NCI-H128 (cell line): ENCODE data around the gene CFAP410.
"Not testable (repeated sequence)": the region's sequence is repeated elsewhere in the genome, so short reads cannot be mapped to it uniquely, and the experiment has no call there.

ENCODE experiments used
- DNase-seq: peaks from one replicate; lab custom pipeline; 2025; ENCODE audit not compliant: unreplicated experiment; lab: John Stamatoyannopoulos, UW

CFAP410 gene

DNA sequence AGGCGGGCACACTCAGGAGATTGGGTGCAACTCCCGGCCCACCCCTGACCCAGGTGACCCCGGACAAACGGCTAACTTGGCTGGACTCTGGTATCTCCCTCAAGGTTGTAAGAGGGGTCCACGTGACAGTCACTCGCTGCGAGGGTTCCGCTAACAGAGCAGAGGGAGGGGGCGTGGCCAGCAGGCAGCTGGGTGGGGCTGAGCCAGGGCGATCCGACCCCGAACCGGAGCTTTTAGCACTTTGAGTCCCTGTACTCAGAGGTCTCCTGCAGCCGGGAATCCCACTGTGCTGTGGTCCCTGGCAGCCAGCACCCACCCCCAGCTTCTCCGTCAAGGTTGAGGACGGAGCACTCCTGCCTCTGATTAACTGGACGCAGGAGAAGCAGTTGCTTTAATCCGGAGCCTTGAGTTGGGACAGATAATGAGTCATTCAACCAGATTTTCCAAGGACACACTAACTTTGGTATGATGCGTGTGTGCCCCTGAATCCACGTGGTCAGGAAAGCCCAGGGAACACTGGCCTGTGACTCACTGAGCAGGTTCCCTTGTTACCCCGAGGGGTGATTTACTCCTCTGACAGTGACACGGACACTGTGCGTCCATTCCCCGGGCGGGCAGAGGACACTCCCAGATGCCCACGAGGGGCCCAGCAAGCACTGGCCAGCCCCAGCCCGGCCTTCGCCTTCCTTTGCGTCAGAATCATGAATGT lies 31.0 kb upstream of the CFAP410 start:
- DNase-seq, result no peak

DNA sequence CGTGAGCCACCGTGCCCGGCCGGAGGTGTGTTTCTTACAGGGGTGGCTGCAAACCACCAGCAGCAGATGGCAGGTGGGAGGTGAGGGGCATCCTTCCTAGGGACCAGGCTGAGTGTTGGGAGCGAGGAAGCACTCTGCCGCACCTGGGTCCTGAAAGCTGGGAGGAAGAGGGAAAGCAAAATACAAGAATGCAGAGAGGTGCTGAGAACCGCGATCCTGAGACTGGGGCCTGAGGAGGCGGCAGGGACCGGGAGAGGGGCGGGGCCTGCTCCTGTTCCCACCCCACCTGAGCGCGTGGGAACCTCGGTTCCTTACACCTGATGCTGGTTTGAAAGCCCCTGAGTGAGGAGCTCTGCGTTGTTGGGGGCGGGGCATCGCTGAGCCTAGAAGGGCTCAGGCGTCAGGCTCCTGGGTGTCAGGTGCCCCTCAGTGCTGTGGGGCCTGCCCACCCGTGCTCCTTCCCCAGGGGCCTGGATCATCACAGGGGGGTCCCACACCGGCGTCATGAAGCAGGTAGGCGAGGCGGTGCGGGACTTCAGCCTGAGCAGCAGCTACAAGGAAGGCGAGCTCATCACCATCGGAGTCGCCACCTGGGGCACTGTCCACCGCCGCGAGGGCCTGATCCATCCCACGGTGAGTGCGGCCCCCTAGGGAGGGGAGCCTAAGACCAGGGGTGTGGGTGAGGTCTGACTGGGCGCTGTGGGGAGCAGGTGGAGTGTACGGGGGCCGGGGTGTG lies 29.7 kb upstream of the CFAP410 start:
- no peak for DNase-seq

DNA sequence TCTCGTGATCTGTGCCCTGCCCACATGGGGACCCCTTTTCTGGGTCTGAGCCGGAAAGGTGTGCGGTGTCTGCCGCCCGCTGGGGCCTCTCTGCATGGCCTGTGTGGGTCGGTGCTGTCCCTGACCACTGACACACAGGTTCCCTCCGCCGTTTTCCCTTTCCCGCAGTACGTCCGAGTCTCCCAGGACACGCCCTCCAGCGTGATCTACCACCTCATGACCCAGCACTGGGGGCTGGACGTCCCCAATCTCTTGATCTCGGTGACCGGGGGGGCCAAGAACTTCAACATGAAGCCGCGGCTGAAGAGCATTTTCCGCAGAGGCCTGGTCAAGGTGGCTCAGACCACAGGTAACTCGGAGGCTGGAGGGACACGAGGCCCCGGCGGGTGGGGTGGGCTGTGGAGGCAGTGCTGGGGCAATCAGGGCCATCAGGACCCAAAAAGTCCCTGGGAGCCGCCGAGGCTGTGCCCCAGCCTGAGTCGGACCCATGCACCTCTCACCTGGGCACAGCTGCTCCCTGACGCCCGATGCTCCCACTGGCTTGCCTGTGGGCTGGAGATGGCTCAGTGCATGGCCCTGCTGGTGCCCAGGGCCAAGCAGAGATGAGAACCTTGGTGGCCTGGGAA lies 27.5 kb upstream of the CFAP410 start:
- DNase-seq, result no peak

DNA sequence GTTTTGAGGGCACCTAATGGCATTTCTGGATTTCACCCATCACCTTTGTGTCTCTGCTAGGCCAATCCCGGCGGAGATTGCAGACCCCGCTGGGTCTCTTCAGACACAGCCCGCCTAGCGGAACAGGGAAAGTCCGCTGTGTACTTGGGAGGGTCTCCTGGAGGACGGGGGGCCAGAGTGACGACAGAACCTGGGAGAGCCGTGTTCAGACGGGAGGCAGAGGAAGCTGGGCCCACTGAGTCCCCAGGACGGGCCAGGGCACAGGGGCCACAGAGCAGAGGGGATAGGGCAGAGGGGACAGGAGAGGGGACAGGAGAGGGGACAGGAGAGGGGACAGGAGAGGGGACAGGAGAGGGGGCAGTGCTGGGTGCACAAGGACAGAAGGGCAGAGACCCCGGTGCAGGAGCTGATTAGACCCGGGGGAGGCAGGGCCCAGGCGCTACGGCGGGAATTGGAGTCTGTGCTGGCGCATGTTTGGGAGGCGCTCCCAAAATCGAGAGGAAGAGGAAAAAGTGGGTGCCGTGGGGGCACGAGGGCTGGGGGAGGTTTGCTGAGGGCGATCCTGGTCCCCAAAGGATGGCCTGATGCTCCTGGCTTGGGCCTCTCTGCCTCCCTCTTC lies 26.9 kb upstream of the CFAP410 start:
- DNase-seq, result no peak

DNA sequence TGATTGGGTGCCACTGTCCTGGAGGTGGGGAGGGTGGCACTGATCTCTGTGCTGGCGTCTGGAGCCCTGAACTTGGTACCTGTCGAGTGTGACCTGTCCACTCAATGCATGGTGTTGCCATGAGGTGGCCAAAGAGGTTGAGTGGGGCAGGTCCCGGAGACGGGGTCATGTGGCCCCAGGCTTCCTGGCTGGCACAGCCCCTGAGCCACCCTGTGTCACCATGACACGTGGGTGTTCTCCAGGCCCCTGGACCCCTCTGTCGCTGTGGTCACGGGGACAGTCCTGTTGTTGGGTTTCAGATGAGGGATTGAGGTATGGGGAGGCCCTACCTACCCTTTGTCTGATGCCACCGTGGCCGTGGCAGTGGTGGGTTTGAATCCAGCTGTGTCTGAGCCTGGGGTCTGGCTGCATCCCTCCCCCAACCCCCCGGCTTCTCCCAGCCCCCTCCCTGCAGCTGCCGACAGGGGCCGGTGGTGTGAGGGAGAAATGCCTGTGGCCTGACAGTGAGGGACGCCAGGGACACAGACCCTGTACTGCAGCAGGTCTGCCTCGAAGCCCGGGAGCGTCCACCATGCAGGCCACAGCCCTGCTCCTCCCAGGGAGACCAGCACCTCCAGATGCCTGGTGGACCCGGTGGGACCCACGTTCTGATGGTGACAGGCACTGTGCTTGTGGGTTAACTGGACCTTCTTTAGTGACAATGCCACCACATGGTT lies 26.2 kb upstream of the CFAP410 start:
- no peak for DNase-seq

DNA sequence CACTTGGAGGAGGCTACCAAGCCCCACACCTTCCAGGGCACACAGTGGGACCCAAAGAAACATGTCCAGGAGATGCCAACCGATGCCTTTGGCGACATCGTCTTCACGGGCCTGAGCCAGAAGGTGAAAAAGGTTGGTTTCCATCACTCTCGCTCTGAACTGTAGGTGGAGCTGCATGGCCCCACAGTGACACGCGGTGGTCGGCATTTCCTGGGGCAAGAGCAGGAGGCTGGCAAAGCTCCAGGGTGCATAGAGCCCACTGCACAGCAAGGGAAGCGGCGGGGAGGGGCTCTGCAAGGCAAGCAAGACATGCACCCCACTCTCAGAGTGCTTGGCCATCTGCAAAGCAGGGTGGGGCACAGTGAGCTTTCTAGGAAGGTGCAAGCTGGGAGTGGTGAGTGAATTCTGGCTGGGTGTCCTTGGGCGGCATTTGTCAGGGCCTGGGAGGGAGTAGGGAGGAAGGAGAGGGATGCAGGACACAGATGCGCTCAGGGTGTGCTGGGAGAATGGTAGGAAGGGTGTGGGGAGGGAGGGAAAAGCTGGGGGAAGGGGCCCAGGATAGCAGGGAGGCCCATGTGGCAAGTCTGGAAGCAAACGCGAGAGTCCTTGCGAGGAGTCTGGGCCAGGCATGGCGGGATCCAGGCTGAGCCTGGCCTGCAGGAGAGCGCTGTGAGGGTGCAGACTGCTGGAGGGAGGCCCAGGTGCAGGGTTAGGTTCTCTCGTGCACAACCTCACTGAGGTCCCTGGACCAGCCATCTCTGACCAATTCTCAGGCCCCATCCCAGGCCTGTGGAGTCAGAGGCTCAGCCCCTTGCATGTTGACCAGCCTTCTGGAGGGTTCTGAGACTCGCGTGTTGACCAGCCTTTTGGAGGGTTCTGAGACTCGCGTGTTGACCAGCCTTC lies 25.2 kb upstream of the CFAP410 start:
- DNase-seq, result no peak

DNA sequence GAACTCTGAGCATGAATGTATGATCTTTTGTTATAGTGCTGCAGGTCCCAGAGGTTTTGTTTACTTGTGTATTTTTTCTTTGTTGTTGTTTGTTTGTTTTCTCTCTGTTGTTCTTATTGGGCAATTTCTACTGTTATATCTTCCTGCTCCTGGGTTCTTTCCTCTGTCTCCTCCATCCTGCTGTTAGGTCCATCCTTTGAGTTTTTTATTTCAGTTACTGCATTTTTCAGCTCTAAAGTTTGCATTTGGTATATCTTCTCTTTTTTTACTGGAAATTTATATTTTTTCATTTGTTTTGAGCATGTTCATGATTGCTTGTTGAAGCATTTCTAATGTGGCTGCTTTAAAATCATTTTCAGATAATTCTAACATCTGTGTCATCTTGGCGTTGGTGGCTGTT lies 24.1 kb upstream of the CFAP410 start:
- DNase-seq, result no peak

DNA sequence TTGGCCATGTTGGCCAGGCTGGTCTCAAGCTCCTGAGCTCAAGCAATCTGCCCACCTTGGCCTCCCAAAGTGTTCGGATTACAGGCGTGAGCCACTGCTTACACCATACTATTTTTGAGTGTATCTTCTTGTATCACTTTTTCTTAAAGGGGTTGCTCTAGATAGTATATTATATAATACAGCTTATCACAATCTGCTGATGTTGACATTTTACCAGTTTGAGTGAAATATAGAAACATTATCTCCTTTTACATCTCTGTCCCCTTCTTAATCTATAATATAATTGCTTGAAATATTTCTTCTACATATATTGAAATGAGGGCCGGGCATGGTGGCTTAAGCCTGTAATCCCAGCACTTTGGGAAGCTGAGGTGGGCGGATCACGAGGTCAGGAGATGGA lies 22.7 kb upstream of the CFAP410 start:
- not testable (repeated sequence) for DNase-seq

DNA sequence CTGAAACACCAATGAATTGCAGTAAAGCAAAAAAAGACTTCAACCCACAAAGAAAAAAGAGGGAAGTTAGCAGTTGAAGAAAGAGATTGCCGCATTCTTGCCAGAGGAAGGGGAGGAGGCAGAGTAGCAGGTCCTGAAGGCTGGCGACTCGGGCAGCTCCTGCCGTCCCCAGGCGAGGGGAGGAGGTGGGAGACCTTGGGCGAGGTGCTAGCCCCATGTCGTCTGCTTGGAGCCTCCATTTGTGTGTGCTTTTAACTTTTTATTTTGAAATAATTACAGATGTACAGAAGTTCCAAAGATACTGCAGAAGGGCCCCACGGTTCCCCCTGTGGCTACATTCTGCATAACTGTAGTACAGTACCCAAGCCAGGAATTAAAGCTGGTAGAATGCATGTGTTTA lies 21.0 kb upstream of the CFAP410 start:
- no peak for DNase-seq

DNA sequence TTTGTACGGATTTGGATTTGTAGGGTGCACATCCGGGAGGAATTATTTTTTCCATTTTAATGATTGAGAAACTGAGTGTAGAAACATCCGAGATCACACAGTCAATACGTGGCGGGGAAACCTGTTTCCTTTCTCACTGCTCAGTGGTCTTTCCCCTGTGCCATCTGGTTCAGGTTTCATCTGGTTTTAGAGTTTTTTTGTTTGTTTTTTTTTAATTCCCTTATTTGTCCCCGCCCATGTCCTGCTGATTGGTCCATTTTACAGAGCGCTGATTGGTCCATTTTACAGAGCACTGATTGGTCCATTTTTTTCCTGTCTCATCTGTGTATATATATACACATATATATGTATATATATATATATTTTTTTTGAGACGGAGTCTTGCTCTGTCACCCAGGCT lies 20.2 kb upstream of the CFAP410 start:
- DNase-seq, result no peak

DNA sequence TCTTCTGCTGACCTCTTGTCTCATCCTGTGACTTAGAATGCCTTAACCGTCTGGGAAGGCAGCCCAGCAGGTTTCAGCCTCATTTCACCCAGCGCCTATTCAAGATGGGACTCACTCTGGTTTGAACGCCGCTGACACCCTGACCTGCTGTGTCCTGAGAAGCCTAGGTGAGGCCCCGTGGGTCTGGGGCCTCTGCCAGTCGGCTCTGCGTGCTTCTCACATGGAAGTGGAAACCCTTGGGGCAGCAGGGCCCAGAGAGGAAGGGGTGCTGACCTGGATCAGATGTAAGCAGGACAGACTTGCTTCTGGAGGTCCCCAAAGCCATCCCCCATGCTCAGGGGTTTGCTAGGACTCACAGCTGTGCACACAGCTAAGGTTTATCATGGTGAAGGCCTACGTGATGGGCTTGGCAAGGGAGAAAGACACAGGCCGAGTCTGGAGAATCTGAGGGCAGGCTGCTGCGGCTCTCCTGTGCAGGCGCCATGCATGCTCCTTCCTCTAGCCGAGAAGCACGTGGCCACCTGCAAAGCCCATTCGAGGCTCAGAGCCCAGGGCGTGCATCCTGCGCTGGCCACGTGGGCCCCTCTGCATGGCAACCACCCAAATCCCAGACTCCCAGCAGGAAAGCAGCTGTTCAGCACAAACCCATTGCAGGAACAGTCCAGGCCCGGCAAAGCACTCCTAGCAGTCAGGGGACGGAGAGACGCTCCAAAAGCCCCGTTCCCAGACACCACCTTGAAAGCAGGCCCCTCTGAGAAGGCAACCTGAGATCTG lies 18.1 kb upstream of the CFAP410 start:
- DNase-seq, result no peak

DNA sequence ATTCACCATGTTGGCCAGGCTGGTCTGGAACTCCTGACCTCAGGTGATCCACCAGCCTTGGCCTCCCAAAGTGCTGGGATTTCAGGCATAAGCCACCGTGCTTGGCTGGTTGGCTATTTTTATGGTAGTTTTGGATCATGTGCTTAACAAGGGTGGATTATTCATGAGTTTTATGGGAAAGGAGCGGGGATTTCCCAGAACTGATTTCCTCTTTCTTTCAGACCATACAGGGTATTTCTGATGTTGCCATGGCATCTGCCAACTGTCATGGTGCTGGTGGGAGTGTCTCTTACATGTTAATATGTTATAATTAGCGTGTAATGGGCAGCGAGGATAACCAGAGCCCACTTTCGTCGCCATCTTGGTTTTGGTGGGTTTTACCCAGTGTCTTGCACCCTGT lies 17.4 kb upstream of the CFAP410 start:
- DNase-seq, result no peak

DNA sequence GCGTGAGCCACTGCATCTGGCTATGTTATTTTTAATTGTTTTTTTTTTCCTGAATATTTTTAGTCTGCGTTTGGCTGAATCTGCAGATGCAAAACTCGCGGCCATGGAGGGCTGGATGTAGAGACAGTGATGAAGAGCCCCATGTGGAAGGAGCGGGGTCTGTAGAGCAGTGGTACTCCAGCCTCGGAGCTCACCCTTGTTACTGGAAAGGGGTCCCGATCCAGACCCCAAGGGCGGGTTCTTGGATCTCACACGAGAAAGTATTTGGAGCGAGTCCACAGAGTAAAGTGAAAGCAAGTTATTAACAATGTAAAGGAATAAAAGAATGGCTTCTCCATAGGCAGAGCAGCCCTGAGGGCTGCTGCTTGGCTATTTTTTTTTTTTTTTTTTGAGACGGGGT lies 17.0 kb upstream of the CFAP410 start:
- DNase-seq, result no peak

DNA sequence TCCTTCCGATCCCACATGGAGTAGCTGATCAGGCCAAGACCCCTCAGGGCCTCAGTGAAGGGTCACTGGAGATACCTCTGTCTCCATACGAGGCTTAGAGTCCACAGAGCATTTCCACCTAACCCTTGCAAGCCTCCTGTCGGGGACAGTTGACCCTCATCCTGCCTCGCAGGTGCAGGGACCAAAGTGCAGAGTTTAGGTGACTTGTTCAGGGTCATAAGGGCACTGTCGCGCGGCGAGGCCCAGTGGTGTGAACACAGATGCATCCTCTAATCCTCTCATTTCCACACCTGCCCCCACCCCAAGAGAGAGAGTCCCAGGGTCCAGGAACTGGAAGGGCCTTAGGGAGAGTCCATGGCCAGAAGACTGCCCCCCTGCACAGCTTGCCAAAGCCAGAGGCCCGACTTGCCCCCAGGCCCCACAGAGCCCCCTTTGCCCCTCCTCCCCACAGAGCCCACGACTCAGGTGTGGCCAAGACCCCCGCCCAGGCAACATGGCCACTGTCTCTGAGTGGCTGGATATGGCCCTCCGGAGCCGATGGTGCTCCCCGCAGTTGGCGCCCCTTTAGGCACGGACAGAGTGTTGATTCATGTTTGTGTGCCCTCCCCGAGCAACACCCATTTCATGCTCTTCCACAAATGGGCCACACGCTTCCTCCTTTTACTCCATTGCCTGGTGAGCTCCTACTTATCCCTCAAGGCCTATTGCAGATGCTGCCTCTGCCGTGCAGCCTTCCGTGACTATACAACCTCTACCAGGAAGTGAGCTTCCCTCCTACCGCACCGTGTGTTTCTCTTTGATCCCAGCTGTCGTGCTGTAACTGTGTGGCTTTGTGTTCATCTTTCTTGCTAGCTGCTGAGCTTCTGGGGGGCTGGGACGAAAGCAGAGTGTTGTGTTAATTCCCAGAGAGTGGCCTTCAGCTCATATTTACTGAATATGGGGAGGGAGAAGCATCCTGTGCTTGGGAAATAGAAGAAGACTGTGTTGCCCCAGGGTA lies 15.9 kb upstream of the CFAP410 start:
- no peak for DNase-seq

DNA sequence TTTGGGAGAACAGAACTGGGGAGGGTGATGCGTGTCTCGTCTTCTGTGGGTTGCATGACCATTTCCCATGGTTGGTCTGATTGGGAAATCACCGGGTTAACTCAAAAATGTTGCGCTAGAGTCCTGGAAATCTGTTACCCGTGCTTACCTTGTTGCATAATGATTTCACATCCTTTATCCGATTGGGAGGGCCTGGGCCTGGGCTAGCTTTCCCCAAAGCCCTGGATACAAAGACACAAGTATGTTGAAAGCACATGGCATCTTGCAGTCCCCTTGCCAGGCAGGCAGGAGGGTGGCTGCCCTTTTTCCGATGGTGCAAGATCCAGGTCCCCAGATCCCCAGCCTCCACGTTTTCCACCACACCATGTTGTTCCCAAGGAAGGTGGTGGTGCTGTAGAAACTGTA lies 14.8 kb upstream of the CFAP410 start:
- no peak for DNase-seq

DNA sequence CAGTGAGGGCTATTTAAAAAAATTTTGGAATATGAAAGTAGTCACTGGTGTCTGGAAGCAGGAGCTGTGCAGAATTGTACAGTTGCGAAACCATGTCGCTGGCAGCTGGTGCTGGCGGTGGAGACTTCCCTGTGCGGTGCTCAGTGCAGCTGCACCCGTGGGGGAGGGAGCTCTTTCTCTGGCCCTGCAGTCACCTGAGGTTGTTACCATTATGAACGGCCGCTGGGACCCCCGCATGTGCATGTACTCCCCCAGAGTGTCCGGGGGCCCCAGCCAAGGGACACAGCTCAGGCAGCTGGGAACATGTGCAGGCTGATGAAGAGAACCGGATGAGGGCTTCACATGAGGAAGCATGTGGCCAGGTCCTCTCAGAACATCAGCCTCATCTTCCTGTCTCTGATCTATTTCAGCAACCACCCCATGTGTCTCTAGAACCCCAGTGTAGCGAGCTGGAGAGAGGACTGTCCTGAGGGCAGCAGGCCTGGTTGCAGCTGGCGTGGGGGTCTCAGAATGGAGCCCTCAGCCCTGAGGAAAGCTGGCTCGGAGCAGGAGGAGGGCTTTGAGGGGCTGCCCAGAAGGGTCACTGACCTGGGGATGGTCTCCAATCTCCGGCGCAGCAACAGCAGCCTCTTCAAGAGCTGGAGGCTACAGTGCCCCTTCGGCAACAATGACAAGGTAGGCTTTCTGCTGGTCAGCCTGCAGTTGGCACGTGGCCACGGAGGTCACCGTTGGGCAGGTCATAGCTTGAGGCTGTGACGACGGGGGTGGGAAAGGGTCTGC lies 14.2 kb upstream of the CFAP410 start, which contains the start of gene TRPM2:
TRPM2 (plus strand) TSS at position 431 of the 780 bp plus-strand sequence; CDS start at position 511, 80 bp downstream.
- DNase-seq, result no peak

DNA sequence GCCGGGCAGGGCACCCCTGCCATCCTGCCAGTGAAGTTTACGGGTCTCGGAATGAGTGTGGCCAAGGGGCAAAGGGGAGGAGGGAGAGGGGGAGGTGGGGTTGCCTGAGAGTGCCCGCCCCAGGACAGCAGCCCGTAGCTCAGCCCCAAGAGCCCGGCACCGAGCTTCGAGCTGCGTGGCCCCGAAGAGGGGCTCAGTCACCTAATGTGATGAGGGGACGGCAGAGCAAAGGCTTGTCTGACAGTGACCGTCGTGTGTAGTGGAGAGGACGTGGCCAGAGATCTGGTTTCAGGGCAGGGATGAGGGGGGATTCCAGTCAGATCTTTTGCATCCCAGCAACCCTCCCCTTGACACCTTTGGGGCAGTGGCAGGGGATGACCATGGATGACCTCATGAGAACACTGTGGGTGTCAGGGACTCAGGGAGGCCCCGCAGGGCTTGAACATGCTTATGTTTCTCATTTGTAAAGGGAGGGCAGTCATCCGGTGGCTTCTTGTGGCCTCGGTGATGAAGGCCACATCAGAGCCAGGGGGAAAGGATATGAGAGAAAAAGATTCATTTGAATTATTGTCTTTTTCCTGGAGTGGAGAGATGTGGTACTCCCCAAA lies 13.2 kb upstream of the CFAP410 start:
- no peak for DNase-seq
